HG02623 (cell line): ENCODE measurements around the gene HSD17B12.

Experiments used
- ATAC-seq: cut with Tn5 transposase; IDR thresholded peaks from one replicate; pipeline ENCODE4 v1.9.1; 2021; ENCODE audit warnings: moderate library complexity; ENCODE audit not compliant: unreplicated experiment

Gene HSD17B12

GRCh38 chr11:43687120-43687791 lies 6.7 kb downstream of the HSD17B12 start:
- no peak for ATAC-seq

GRCh38 chr11:43688394-43688793 lies 7.9 kb downstream of the HSD17B12 start:
- no peak for ATAC-seq

GRCh38 chr11:43689167-43689566 lies 8.6 kb downstream of the HSD17B12 start:
- ATAC-seq = no peak

- no peak for ATAC-seq
Observed at GRCh38 chr11:43690929-43691725, 10.6 kb downstream of the HSD17B12 start.

GRCh38 chr11:43691806-43692205 lies 11.3 kb downstream of the HSD17B12 start:
- no peak for ATAC-seq

- no peak for ATAC-seq
Observed at GRCh38 chr11:43693069-43693468, 12.5 kb downstream of the HSD17B12 start.

- no peak for ATAC-seq
Observed at GRCh38 chr11:43693731-43694130, 13.2 kb downstream of the HSD17B12 start.

- ATAC-seq = peak; percentile 66
Observed at GRCh38 chr11:43694477-43694876, 13.9 kb downstream of the HSD17B12 start.

GRCh38 chr11:43697679-43698078 lies 17.1 kb downstream of the HSD17B12 start:
- ATAC-seq = no peak

- no peak for ATAC-seq
Observed at GRCh38 chr11:43699870-43700269, 19.3 kb downstream of the HSD17B12 start.

GRCh38 chr11:43706631-43707030 lies 26.1 kb downstream of the HSD17B12 start:
- ATAC-seq = no peak

- no peak for ATAC-seq
Observed at GRCh38 chr11:43708776-43709175, 28.2 kb downstream of the HSD17B12 start.

- ATAC-seq = no peak
Observed at GRCh38 chr11:43709689-43710088, 29.2 kb downstream of the HSD17B12 start.

GRCh38 chr11:43712676-43713075 lies 32.1 kb downstream of the HSD17B12 start:
- ATAC-seq = no peak

- ATAC-seq = no peak
Observed at GRCh38 chr11:43718373-43718772, 37.8 kb downstream of the HSD17B12 start.

GRCh38 chr11:43723617-43724016 lies 43.1 kb downstream of the HSD17B12 start:
- ATAC-seq = no peak

- ATAC-seq = no peak
Observed at GRCh38 chr11:43732225-43732624, 51.7 kb downstream of the HSD17B12 start.

- ATAC-seq = no peak
Observed at GRCh38 chr11:43734256-43734655, 53.7 kb downstream of the HSD17B12 start.

GRCh38 chr11:43735115-43735514 lies 54.6 kb downstream of the HSD17B12 start:
- no peak for ATAC-seq

- ATAC-seq = no peak
Observed at GRCh38 chr11:43735961-43736360, 55.4 kb downstream of the HSD17B12 start.

- no peak for ATAC-seq
Observed at GRCh38 chr11:43736502-43737200, 56.1 kb downstream of the HSD17B12 start.

GRCh38 chr11:43737201-43737590 lies 56.7 kb downstream of the HSD17B12 start:
- ATAC-seq = no peak
